NCI-H748 (cell line): ENCODE data around the gene SLC13A4.
A peak's percentile ranks its signal among the peaks of the same experiment; 100 is the strongest.
"Not testable (repeated sequence)": the region's sequence is repeated elsewhere in the genome, so short reads cannot be mapped to it uniquely, and the experiment has no call there.

Experiments used
- DNase-seq: peaks from one replicate; lab custom pipeline; 2025; ENCODE audit not compliant: unreplicated experiment; lab: John Stamatoyannopoulos, UW

Gene SLC13A4

GRCh38 chr7:135666156-135666555, 61.8 kb downstream of the SLC13A4 start:
- no peak for DNase-seq

- no peak for DNase-seq
These were observed 62.9 kb downstream of the SLC13A4 start for GRCh38 chr7:135665042-135665441.

GRCh38 chr7:135664046-135664589, 63.9 kb downstream of the SLC13A4 start:
- DNase-seq: peak; percentile 42

GRCh38 chr7:135662373-135663114, 65.4 kb downstream of the SLC13A4 start, which contains the start of gene STMP1:
STMP1 (plus strand) TSS chr7:135662514.
- DNase-seq: peak; percentile 97

- DNase-seq: no peak
These were observed 65.9 kb downstream of the SLC13A4 start for GRCh38 chr7:135662123-135662372.

GRCh38 chr7:135661311-135662122, 66.5 kb downstream of the SLC13A4 start:
- peak; percentile 90 for DNase-seq

GRCh38 chr7:135659159-135659846, 68.7 kb downstream of the SLC13A4 start:
- peak; percentile 92 for DNase-seq

GRCh38 chr7:135658564-135658963, 69.4 kb downstream of the SLC13A4 start:
- DNase-seq: no peak

GRCh38 chr7:135653340-135654080, 74.5 kb downstream of the SLC13A4 start:
- DNase-seq: peak; percentile 97

GRCh38 chr7:135650831-135651573, 77.0 kb downstream of the SLC13A4 start:
- no peak for DNase-seq

GRCh38 chr7:135648235-135648634, 79.8 kb downstream of the SLC13A4 start:
- DNase-seq: no peak

- DNase-seq: no peak
These were observed 80.2 kb downstream of the SLC13A4 start for GRCh38 chr7:135647755-135648154.

- peak; percentile 60 for DNase-seq
These were observed 82.6 kb downstream of the SLC13A4 start for GRCh38 chr7:135645296-135645904.

- no peak for DNase-seq
These were observed 83.3 kb downstream of the SLC13A4 start for GRCh38 chr7:135644729-135645128.

- DNase-seq: no peak
These were observed 83.8 kb downstream of the SLC13A4 start for GRCh38 chr7:135644154-135644553.

- not testable (repeated sequence) for DNase-seq
These were observed 88.3 kb downstream of the SLC13A4 start for GRCh38 chr7:135639690-135640089.

GRCh38 chr7:135634191-135634878, 93.7 kb downstream of the SLC13A4 start:
- no peak for DNase-seq
